Measurements from ENCODE around the gene SPC25. TPM values are rescaled to one million over a fixed set of nuclear protein-coding genes. Genes with fewer than 3 reads are reported as not detected.

SPC25 gene, protein sequence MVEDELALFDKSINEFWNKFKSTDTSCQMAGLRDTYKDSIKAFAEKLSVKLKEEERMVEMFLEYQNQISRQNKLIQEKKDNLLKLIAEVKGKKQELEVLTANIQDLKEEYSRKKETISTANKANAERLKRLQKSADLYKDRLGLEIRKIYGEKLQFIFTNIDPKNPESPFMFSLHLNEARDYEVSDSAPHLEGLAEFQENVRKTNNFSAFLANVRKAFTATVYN
- 9.4 and 12.5 TPM in 2 replicates for total RNA-seq

DNA sequence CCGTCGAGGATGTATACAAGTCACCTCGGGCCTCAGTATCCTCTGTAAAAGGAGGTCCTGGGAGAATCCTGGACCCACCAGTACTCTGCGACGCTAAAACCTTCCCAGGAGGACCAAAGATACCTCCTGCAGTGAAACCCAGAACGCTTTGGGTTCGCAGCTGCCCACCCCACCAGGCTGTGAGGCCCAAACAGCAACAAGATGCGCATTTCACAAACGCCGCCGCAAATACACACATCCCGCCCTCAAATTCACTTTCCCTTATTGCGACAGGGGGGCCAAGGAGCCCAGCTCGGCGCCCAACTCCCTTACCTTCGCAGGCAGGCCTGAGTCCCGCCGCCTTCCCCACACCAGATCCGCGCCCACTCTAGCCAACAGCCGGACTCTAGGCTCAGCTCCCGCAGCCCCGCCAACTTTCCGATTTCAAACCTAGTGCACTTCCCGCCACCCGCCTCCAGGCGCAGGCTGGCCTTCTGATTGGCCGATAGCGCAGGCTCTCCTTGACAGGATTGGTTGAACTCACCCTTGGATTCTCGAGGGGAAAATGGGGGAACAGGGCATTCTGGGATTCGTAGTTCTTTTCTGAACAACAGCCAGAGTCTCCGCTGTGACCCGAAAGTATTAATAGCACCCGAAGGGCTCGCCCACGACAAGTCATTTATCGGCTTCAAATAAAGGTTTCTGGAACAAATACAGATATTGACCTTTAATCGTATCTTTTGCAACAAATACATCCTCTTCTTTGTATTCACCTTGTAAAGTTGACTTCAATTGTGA, at the start of gene SPC25:
SPC25 (minus strand) TSS at position 425 of the 777 bp plus-strand sequence. CDS start 911 bp downstream, outside the sequence.

DNA sequence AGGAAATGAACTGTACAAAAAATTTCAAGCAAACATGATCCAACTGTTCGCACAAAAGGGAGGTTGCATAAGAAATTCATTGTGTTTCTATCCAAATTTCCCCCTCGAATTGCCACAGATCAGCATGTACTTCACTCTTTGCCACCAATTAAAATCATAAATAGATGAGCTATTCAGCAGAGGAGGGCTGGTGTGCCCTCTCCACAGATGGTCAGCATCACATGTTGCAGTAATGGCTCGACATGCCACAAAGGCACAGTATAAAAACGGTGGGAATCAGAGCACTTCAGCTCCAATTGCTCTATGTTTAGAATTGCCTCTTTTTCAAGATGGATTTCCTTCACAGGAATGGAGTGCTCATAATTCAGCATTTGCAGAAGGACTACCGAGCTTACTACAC, 10.8 kb upstream of the SPC25 start, which contains the start of gene G6PC2:
G6PC2 (plus strand) TSS at position 289 of the 400 bp plus-strand sequence; CDS start at position 330, 41 bp downstream.

Other genes with a start within 250 kb of the SPC25 start
- under 0.01 and 0.15 TPM in 2 replicates for gene NOSTRIN, start 87.8 kb downstream of the SPC25 start, total RNA-seq
- not detected in 2 replicates for gene G6PC2, start 10.9 kb upstream of the SPC25 start, total RNA-seq
- 0.65 and 1.1 TPM in 2 replicates for gene ABCB11, start 140.9 kb upstream of the SPC25 start, total RNA-seq
- gene DHRS9, start 179.1 kb upstream of the SPC25 start, total RNA-seq: 0.65 and 4.0 TPM in 2 replicates

All from epithelial cell of umbilical artery (primary cell).